HG03575 (cell line): Measurements from ENCODE around the gene SLC6A12.
"Not testable (repeated sequence)": the region's sequence is repeated elsewhere in the genome, so short reads cannot be mapped to it uniquely, and the experiment has no call there.

Experiments used
- ATAC-seq: cut with Tn5 transposase; IDR thresholded peaks from one replicate; pipeline ENCODE4 v1.9.1; 2021; ENCODE audit not compliant: unreplicated experiment, insufficient number of reproducible peaks, low FRiP score; ENCODE audit errors: extremely low read depth

The SLC6A12 gene

DNA sequence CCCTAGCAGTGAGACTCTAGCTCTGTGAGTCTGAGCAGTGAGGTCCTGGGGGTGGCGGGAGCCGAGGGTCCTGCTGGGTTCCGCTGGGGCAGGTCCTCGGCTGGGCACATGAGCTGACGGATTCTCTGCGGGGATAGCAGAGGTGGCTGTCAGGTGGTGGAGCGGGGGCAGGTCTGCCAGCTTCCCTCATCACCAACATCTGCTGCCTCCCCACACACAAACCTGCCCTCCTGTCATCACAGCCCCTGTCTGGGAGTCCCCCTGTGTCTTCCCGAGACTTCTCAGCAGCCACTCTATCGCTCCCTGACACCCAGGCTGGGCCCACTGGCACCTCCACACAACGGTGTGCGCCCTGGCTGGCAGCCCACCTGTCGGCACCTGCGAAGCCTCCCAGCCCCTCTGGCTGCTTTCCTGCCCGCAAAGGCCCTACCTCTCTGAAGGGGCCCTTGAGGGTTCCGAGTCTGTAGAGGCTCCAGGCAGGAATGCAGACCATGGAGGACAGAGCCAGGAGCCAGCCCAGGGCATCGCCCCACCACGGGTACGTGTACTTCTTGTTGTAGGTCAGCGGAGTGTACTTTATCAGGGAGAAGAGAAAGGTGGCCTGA lies 7.1 kb upstream of the SLC6A12 start:
- no peak for ATAC-seq

DNA sequence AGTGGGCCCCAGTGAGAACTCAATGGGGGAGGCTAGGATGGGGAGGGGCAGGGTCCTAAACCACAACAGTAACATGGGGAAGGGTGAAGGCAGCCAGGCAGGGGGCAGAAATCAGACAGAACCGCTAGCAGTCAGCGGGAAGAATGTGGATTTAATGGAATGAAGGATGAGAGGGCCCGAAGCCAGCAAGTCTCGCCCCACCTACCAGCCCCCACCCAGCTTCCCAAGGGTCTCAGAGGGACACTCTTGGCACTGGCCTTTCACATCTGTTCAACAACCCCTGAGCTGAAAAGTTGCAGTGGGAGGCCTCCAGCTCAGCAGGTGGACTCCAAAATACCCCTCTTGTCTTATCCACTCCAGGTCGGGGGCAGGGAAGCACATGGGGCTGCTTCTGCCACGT lies 6.5 kb upstream of the SLC6A12 start:
- no peak for ATAC-seq

DNA sequence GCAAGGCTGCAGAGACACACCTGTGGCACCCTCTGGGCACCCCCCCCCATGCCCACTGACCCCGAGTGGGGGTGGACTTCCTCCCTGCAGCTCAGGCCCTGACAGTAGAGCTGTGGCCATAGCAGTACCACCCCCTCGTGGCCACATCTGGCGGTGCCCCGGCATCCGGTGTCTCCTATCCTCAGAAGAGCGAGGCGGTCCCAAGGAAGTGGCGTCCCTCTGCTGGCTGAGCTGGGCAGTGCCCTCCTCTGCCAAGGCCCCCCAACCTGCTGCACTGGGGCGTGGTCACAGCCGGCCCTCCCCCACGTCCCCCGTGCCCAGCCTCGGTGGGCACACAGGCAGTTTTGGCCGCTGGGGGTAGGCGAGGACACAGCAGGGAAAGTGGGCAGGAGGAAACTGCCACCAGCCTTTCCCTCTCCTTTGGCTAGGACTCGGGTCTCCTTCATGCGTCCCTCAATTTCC lies 6.0 kb upstream of the SLC6A12 start:
- no peak for ATAC-seq

DNA sequence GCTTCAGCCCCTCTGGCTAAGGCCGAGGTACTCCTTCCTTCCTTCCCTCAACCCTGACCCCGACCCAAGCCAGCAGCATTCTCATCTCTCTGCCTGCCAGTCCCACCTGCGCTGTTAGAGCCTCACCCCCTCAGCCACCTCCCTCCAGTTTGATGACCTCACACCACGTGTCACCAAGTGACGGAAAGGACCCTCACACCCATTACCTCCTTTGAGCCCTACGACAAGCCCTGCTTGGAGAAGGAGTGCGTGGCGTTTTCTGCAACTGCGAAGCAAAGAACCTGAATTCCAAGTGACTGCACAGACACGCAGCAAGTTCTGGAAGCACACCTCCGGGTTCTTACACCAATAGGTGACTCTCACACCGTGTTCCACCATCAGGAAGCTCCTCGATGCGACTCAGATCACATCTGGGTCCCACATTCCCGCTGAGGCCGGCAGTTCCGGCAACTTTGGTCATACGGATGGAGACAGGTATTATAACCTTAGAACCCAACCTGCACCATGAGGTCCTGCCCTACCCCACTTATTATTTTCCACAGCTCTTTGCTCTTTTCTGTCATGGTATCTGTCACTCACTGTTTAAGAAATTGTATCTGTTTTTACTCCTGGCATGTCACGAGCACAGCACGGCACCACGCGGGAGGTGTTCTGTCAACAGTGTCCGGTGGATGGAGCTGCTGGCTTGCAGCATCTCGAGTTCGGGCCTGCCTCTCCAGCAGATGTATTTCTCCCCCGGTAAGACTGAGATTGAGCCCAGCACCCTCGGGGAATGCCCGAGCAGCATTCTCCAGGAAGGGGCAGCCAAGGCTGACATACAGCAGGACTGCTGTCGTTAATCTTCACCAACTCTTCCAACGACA lies 5.0 kb upstream of the SLC6A12 start:
- no peak for ATAC-seq

DNA sequence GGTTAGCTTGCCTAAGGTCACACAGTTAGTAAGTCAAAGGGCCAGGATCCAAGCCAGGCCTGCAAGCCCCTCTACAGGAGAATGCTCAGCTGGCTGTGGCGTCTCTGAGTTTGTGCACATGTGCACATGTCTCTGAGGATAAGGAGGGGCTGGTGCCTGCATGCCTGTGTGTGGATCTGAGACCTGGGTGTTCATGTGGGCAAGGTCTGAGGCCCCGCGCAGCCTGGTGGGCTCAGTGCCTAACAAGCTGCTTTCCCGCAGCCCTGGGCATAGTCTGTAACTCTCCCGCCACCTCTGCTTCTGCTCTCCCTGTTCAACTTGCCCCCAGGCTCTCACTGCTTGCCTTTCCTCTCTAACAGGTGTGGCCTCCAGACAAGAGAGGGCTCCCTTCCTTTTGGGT lies 4.3 kb upstream of the SLC6A12 start:
- no peak for ATAC-seq

DNA sequence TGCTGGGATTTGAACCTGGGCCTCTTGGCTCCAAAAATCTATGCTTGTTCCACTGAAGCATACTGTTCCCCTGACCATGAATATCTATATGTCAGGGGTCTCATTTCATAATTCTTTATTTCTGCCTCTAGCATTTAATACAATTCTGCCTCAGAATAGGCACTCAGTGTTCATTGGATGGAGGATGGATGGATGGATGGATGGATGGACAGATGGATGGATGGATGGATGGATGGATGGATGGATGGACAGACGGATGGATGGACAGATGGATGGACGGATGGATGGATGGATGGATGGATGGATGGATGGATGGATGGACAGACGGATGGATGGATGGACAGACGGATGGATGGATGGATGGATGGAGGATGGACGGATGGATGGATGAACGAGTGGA lies 3.1 kb upstream of the SLC6A12 start:
- ATAC-seq: not testable (repeated sequence)

DNA sequence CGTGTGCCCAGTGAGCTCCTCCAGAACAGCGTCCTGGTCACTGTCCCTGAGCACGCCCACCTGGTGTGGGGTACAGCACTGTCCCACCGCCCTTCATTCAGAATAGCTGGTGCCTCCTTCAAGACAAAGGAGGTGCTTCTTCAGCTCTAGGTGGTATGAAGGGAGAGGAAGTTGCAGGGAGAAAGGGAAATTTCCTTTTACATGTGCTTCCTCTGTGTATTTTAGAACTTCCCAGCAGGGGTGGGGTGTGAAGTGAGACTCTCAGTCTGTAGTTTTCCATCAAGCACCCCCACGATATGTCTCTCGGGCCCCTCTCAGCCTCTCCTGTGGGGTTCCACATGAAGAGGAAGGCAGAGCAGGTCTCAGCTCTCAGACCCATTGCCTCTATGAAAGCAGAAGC lies 1.2 kb upstream of the SLC6A12 start:
- ATAC-seq: no peak

DNA sequence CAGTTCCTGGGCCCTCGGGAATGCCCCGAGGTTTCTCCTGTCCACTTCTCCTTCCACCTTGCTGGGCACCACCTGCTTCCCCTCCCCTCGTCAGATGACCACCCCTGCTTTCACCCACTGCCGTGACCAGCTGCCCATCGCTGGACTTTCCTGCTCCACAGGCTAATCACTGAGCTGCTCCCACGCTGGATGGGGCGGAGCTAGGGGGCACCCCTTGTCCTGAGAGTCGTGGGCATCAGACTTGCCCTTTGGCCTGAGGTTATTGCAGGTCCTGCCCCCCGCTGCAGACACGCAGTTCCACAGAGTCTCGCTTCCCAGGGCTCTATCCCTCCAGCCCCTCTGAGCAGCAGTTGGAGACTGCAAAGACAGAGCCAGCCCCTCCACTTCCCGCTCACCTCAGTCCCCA lies 427 bp downstream of the SLC6A12 start:
- no peak for ATAC-seq

DNA sequence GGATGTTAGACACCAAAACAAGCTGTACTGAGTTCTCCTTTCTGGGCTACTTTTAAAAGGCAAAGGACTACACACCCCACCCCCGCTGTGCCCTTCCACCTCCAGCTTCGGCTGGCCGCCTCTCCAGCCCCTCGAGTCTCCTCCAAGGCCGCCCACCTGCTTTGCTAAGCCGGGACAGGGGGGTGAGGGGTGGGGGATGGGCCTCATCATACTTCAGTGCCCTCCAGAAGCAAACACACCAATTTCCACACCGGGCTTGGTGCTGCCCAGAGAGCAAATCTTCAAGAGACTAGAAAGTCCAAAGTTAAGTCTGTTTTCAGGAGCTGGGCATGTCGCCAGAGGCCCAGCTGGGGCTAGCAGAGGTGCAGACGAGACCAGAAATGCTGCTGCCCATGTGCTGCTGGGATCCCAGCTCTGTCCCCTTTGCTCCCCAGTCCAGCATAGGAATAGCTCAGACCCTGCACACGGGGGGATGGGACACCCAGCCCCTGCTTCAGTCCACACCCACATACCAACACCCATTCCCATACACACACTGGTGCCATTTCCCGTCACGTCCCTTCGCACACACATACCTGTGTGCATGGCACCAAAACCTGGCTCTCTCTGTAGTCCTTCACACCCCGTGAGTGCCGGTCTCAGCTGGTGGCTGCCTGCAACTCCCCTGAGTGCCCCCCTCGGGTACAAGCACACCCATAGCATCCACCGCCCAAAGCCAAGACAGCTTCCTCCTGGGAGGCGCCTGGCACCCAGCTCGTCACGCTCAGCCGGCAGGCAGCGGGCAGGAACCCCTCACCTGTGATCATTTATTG lies 1.0 kb downstream of the SLC6A12 start:
- no peak for ATAC-seq

DNA sequence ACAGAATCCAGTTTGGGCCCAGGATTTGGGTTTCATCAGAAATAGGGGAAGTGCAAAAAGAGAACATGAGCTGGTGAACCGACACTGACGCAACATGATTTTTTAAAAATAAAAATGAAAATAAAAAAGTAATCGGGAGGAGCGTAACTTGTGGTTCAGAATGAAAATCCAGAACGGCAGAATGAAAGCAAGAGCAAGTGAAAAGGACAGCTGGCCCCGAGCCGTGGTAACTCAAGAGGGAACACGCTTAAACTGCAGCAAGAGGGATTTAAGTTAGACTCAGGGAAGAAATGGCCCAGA lies 1.6 kb downstream of the SLC6A12 start:
- ATAC-seq: no peak

DNA sequence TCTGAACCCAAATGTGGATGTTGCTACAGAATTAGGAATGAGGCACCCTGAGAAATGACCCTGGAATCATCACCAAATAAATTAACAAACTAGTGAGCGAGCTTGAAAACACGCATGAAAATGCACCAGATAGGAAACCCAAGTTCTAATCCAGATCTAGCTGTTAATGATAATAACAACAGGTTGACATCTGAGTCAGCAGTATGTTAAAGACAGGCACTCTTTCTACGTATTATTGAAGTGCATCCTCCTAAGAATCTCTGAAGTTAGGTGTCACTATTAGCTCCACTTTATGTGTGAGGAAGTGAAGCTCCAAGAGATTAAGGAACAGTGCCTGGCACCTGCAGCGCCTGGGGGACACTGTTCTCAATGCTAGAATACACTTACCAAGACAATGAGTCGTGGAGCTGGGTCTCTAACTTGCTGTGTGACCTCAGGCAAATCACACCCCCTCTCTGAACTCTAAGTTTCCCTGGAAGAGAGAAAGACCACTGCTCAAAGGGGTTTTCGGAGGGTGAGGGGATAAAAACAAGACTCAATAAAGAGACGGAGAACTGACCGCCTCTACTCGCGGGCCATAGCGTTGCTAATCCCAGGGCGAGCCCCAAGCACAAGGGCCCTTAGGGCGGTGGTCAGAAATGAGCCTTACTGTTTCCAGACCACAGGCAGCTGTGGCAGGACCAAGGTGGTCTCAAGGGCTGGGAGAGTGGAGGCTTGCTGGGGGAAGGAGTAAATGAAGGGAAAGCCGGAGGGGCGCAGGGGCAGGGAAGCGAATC lies 2.1 kb downstream of the SLC6A12 start:
- no peak for ATAC-seq

DNA sequence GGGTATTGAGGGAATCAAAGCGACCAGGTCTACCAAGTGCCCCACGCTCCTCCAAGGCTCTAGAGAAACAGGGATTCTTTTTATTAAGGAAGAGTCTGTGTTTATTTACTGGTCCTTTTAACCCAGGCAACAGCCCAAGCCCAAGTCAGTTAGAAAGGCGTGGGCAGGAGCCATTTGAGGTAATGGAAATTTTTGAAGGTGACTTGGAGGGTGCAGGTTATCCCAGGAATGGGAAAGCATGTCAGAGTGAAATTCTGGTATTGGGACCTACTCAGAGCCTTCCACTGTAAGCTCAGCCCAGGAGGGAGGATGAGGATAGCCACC lies 2.9 kb downstream of the SLC6A12 start:
- ATAC-seq: no peak

DNA sequence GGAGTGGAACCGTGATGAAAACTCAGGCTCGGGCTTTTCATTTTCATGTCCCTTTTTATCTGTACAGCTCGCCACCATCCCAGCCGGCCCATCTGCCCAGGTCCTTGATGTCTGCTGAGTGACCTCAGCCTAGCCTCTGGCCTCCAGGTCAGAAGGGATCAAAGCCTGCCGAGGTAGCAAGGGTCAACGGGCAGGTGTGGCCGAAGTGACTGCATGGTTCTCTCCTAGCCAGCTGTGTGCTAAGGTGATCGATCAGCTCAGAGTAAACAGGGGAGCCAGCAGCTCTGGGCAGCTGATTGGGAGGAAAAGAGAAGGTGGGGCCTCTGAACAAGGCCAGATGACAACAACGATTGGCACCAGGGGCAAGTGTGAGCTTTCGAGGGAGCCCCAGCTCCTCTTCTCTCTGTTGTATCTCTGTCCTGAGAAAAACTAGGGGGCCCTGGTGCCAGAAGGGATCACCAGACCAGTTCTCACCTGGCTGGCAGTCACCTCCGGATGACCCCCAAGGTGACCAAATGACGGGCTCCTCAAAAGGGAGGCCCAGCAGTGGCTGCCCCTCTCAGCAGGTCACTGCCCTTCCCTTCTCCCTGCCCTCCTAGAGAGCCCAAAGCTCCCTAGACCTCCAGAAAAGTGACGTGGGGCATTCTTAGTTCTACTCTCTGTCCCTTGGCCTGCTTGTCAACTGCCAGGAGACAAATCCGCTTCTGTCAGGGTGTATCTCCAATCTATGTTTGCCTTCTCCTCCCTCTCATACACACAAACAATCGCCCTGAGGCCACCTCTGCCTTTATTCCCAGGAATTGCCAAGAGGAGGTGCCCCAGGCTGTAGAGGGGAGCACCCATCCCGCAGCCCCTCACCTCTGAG lies 3.4 kb downstream of the SLC6A12 start:
- ATAC-seq: no peak

DNA sequence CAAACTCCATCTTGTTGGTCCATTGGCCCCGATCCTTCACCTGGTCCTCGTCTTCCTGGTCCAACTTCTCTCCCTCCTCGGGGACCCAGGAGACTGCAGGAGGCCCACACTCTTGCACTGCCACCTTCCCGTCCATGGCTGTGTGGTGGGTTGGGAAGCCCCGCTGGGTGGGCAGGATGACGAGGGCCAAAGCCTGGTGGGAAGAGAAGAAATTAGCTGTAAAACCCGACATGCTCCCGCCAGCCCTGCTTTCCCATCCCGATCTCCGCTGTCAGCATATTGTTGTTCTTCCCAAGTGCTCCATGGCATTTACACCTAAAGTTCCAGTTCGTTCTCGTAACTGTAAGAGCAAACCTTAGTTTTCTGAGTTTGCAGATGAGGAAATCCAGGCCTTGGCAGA lies 4.1 kb downstream of the SLC6A12 start:
- no peak for ATAC-seq

DNA sequence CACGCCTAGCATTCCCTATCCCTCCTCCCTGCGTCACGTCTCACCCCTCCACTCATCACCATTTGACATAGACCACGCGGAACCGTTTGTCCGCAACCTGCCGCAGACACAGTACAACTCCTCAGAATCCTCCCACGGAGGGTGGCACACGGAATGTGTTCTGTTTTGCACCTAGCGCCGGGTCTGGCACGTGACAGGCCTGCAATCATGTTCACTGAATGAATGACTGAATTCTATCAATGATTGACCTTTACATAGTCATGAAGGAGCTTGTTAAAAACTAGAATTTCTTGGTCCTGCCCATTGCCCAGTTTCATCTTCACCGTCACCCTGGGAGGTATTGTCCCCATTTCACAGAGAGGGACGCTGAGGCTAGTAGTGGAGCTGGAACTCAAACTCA lies 4.7 kb downstream of the SLC6A12 start:
- ATAC-seq: no peak

DNA sequence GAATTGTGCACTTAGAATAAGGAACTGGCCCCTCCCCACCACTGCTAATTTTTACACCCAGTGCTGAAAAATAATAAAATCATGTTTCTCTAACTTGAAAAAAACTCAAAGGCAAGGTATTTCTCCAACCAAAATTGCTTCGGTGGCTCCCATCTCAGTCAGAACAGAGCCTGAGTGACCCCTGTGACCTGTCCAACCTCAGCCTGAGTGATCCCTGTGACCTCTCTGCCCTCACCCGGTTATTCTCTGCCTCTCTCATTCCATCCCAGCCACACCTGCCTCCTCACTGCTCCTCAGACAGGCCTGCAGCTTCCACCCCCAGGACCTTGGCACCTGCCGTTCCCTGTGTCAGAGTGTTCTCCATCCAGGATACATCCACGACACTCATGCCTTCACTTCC lies 5.1 kb downstream of the SLC6A12 start:
- no peak for ATAC-seq

DNA sequence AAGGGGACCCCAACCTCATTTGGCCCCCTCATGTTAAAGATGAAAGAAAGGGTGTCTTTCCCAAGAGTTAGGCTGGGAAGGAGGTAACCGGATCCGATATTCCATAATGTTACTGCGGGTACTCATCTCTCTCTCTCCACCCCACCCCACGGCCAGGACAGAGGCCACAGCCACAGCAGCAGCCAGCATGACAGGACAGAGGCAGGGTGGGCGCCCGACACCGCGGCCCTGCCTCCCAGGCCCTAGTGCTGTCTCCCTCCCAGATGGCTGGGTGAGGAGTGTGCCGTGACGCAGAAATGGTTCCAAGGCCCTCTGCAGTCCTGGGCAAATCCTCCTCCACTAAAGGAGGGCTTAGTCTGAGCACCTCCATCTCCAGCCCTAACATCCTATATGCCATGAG lies 6.2 kb downstream of the SLC6A12 start:
- no peak for ATAC-seq

DNA sequence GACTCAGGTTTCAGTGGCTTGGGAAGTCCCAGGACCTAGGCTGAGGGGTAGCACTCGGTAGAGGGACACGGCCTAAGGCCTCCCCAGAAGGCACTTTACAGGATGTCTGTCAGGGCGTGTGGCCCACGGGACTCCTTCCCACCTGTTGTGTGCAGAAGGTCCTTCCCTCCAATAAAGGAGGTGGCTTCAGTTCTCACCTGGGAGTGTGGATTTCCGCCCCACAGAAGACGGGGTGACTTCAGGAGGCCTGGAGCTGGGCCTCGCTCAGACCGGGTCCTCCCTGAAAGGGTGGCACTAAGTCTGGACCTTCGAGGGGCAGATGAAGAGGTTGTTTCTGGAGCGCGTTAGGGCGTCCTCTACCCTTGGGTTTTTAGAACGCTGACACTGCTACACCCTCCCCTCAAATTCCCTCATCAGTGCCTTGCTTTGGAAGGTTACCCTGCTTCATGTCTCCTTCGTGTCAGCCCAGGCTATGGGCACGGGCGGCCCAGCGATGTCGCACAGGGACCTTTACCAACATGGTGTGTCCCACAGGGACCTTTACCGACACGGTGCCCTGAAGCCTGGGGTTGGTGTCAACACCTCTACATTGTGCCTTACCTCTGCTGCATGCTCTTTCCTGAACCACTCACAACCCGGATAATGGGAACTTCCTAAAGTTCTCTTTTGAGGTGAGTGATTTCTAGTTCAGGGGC lies 7.1 kb downstream of the SLC6A12 start:
- no peak for ATAC-seq
